DMS153 (cell line): ENCODE data around the gene CC2D1B.
"Not testable (repeated sequence)": the region's sequence is repeated elsewhere in the genome, so short reads cannot be mapped to it uniquely, and the experiment has no call there.

Experiments used
- DNase-seq: peaks from one replicate; lab custom pipeline; 2025; lab: John Stamatoyannopoulos, UW

Gene CC2D1B

GRCh38 chr1:52365746-52366516 is at the start of gene CC2D1B:
TSS of gene CC2D1B (minus strand) at chr1:52366205. CDS start at chr1:52364620, 1,585 bp downstream.
- DNase-seq, result peak; percentile 98

GRCh38 chr1:52414942-52415341 is 48.9 kb upstream of the CC2D1B start:
- no peak for DNase-seq

GRCh38 chr1:52413410-52413989 is 47.5 kb upstream of the CC2D1B start:
- no peak for DNase-seq

- no peak for DNase-seq
These were observed 39.0 kb upstream of the CC2D1B start for GRCh38 chr1:52404975-52405338.

- peak; percentile 96 for DNase-seq
These were observed 38.3 kb upstream of the CC2D1B start, which contains the start of the genes ORC1 and PRPF38A for GRCh38 chr1:52404116-52404974. TSS of gene ORC1 (minus strand) at chr1:52404423. CDS start at chr1:52402223, 2,200 bp downstream. TSS of gene PRPF38A (plus strand) at chr1:52404602. CDS start at chr1:52404750, 148 bp downstream.

- peak; percentile 17 for DNase-seq
These were observed 37.6 kb upstream of the CC2D1B start for GRCh38 chr1:52403566-52404115.

GRCh38 chr1:52402860-52403240 is 36.8 kb upstream of the CC2D1B start:
- no peak for DNase-seq

GRCh38 chr1:52400131-52400530 is 34.1 kb upstream of the CC2D1B start:
- DNase-seq, result no peak

GRCh38 chr1:52399629-52400028 is 33.6 kb upstream of the CC2D1B start:
- DNase-seq, result no peak

- DNase-seq, result no peak
These were observed 27.2 kb upstream of the CC2D1B start for GRCh38 chr1:52393174-52393573.

GRCh38 chr1:52386458-52386857 is 20.5 kb upstream of the CC2D1B start:
- no peak for DNase-seq

GRCh38 chr1:52385376-52385775 is 19.4 kb upstream of the CC2D1B start:
- no peak for DNase-seq

GRCh38 chr1:52369851-52370250 is 3.8 kb upstream of the CC2D1B start:
- not testable (repeated sequence) for DNase-seq

GRCh38 chr1:52368383-52369172 is 2.6 kb upstream of the CC2D1B start:
- peak; percentile 50 for DNase-seq

- DNase-seq, result no peak
These were observed 1.3 kb upstream of the CC2D1B start for GRCh38 chr1:52367272-52367671.

GRCh38 chr1:52366517-52366827 is 467 bp upstream of the CC2D1B start:
- no peak for DNase-seq

- no peak for DNase-seq
These were observed 797 bp downstream of the CC2D1B start for GRCh38 chr1:52365071-52365745.

- DNase-seq, result no peak
These were observed 1.7 kb downstream of the CC2D1B start for GRCh38 chr1:52364235-52364839.

GRCh38 chr1:52360595-52360968 is 5.4 kb downstream of the CC2D1B start:
- DNase-seq, result no peak

- no peak for DNase-seq
These were observed 6.1 kb downstream of the CC2D1B start for GRCh38 chr1:52359676-52360594.
